H1 (cell line): ENCODE results near the gene LPGAT1. TPM values are rescaled to one million over a fixed set of nuclear protein-coding genes. Genes with fewer than 3 reads are reported as not detected.

Source experiments
- CTCF ChIA-PET: fragments of 300-600 bp; sonication (Branson Sonifier 250); formaldehyde crosslinking; loops from one replicate; lab custom pipeline; 2021; ENCODE audit not compliant: partially characterized antibody; lab: Charles Lee
- POLR2A ChIA-PET: fragments of 300-600 bp; sonication (Branson Sonifier 250); formaldehyde crosslinking; loops from one replicate; lab custom pipeline; 2021; ENCODE audit warnings: inconsistent platforms; ENCODE audit not compliant: partially characterized antibody; lab: Charles Lee
- DNase-seq, 2 experiments: peaks; one replicate each; pipeline versions ENCODE4 v3.0.0 to v3.0.0-alpha.2; 2010 to 2022; ENCODE audit warnings: low spot score in 2 of 2, low read depth in 1 of 2, mixed read lengths in 1 of 2
- FAIRE-seq: peaks from 2 replicates; lab custom pipeline; 2011; peaks lifted over from hg19 to GRCh38; lab: Jason Lieb, UNC
- H2AFZ ChIP-seq: 2 replicates; pipeline ENCODE4 v1.8.1; 2012; ENCODE audit warnings: low read length, inconsistent platforms
- H2AK5ac ChIP-seq: 2 replicates; pipeline ENCODE4 v1.6.1; 2013; ENCODE audit warnings: low read depth, low read length
- H2BK120ac ChIP-seq: replicated peaks from 2 replicates; pipeline ENCODE3; 2013; ENCODE audit warnings: low read depth, low read length, inconsistent platforms
- H2BK12ac ChIP-seq: 2 replicates; pipeline ENCODE4 v1.6.1; 2013; ENCODE audit warnings: low read depth, low read length
- H2BK15ac ChIP-seq: 2 replicates; pipeline ENCODE4 v1.6.1; 2013; ENCODE audit warnings: low read length
- H2BK20ac ChIP-seq: 2 replicates; pipeline ENCODE4 v1.6.1; 2013; ENCODE audit warnings: low read length
- H2BK5ac ChIP-seq: 2 replicates; pipeline ENCODE4 v1.6.1; 2013; ENCODE audit warnings: low read depth, low read length
- H3K14ac ChIP-seq: 2 replicates; pipeline ENCODE4 v1.6.1; 2013; ENCODE audit warnings: inconsistent platforms; ENCODE audit not compliant: insufficient read length
- H3K18ac ChIP-seq: 2 replicates; pipeline ENCODE4 v1.6.1; 2013; ENCODE audit warnings: low read length; ENCODE audit errors: extremely low read depth
- H3K23ac ChIP-seq: 2 replicates; pipeline ENCODE4 v1.6.1; 2013; ENCODE audit warnings: inconsistent platforms; ENCODE audit not compliant: insufficient read length
- H3K23me2 ChIP-seq: 2 replicates; pipeline ENCODE4 v1.6.1; 2013; ENCODE audit warnings: low read depth, low read length
- H3K27ac ChIP-seq: 2 replicates; pipeline ENCODE4 v1.6.1; 2011; ENCODE audit warnings: low read depth, low read length, inconsistent platforms
- H3K27me3 ChIP-seq, 4 experiments: replicated peaks in 1 of 4; 1 replicate in 1 of 4; 2 replicates in 3 of 4; pipeline versions ENCODE4 v1.6.1 to v1.8.1; 2011 to 2013; ENCODE audit warnings: low read length in 3 of 4, mild to moderate bottlenecking in 3 of 4, inconsistent platforms in 2 of 4, mixed read lengths in 2 of 4, moderate library complexity in 1 of 4; ENCODE audit not compliant: control insufficient read depth in 3 of 4, insufficient read depth in 3 of 4; ENCODE audit errors: extremely low read depth in 1 of 4
- H3K36me3 ChIP-seq, 4 experiments: 2 replicates each; pipeline versions ENCODE4 v1.6.1 to v1.8.1; 2011 to 2013; ENCODE audit warnings: mild to moderate bottlenecking in 4 of 4, low read length in 3 of 4, moderate library complexity in 2 of 4, control low read depth in 1 of 4, inconsistent platforms in 1 of 4; ENCODE audit not compliant: insufficient read depth in 4 of 4, control insufficient read depth in 2 of 4
- H3K4ac ChIP-seq: replicated peaks from 2 replicates; pipeline ENCODE3; 2013; ENCODE audit warnings: low read length, low read depth, mixed read lengths, inconsistent platforms; ENCODE audit not compliant: insufficient read length
- H3K4me1 ChIP-seq, 4 experiments: replicated peaks in 1 of 4; 1 replicate in 1 of 4; 2 replicates in 3 of 4; pipeline versions ENCODE4 v1.6.1 to v1.8.1; 2011 to 2013; ENCODE audit warnings: low read length in 3 of 4, inconsistent platforms in 2 of 4, mixed read lengths in 1 of 4; ENCODE audit not compliant: insufficient read depth in 4 of 4, control insufficient read depth in 3 of 4
- H3K4me2 ChIP-seq, 2 experiments: 2 replicates each; pipeline versions ENCODE4 v1.6.1 to v1.8.1; 2011 to 2013; ENCODE audit warnings: low read depth in 2 of 2, low read length in 2 of 2, control low read depth in 1 of 2, inconsistent platforms in 1 of 2, mild to moderate bottlenecking in 1 of 2; ENCODE audit not compliant: insufficient read depth in 1 of 2
- H3K4me3 ChIP-seq, 4 experiments: fragments of 200-600, 300-600 bp in 1 of 4; sonication (generic), shearing (Covaris generic), sonication (Bioruptor Twin) in 1 of 4; 2 replicates each; pipeline versions ENCODE4 v1.5.1 to v1.8.1; 2011 to 2016; ENCODE audit warnings: low read length in 4 of 4, low read depth in 3 of 4, control low read depth in 2 of 4, inconsistent platforms in 2 of 4, mild to moderate bottlenecking in 2 of 4, mixed read lengths in 1 of 4, moderate library complexity in 1 of 4; ENCODE audit not compliant: insufficient read depth in 2 of 4; ENCODE audit errors: extremely low read depth in 1 of 4
- H3K56ac ChIP-seq: replicated peaks from 2 replicates; pipeline ENCODE3; 2013; ENCODE audit warnings: low read depth, mild to moderate bottlenecking, mixed read lengths, low read length, inconsistent platforms; ENCODE audit not compliant: insufficient read length
- H3K79me1 ChIP-seq: 2 replicates; pipeline ENCODE4 v1.6.1; 2013; ENCODE audit warnings: low read depth, low read length, control low read depth
- H3K79me2 ChIP-seq, 2 experiments: 2 replicates each; pipeline versions ENCODE4 v1.6.1 to v1.8.1; 2012 to 2013; ENCODE audit warnings: low read length in 2 of 2, mild to moderate bottlenecking in 2 of 2, inconsistent platforms in 1 of 2; ENCODE audit not compliant: insufficient read depth in 2 of 2, control insufficient read depth in 1 of 2
- H3K9ac ChIP-seq, 4 experiments: replicated peaks in 1 of 4; 1 replicate in 1 of 4; 2 replicates in 3 of 4; pipeline versions ENCODE4 v1.6.1 to v1.8.1; 2011 to 2013; ENCODE audit warnings: low read depth in 3 of 4, low read length in 3 of 4, control low read depth in 2 of 4, mild to moderate bottlenecking in 2 of 4, moderate library complexity in 2 of 4, inconsistent platforms in 1 of 4; ENCODE audit errors: extremely low read depth in 1 of 4
- H3K9me3 ChIP-seq, 2 experiments: 2 replicates each; pipeline versions ENCODE4 v1.6.1 to v1.8.1; 2012 to 2013; ENCODE audit warnings: mild to moderate bottlenecking in 2 of 2, moderate library complexity in 2 of 2, control low read depth in 1 of 2, inconsistent platforms in 1 of 2, low read depth in 1 of 2, low read length in 1 of 2, mixed read lengths in 1 of 2; ENCODE audit not compliant: insufficient read depth in 2 of 2
- H4K20me1 ChIP-seq, 2 experiments: replicated peaks in 1 of 2; 2 replicates each; pipeline versions ENCODE3 to v1.8.1; 2011 to 2013; ENCODE audit warnings: inconsistent platforms in 2 of 2, low read length in 2 of 2, mild to moderate bottlenecking in 1 of 2; ENCODE audit not compliant: insufficient read depth in 2 of 2, control insufficient read depth in 1 of 2
- H4K5ac ChIP-seq: 2 replicates; pipeline ENCODE4 v1.6.1; 2013; ENCODE audit warnings: low read length, low read depth, mixed read lengths, inconsistent platforms; ENCODE audit not compliant: insufficient read length
- H4K8ac ChIP-seq: 2 replicates; pipeline ENCODE4 v1.8.0; 2013; ENCODE audit warnings: mild to moderate bottlenecking, moderate library complexity, low read length, inconsistent platforms; ENCODE audit not compliant: insufficient read depth; ENCODE audit errors: extremely low read depth
- H4K91ac ChIP-seq: replicated peaks from 2 replicates; pipeline ENCODE3; 2013; ENCODE audit warnings: low read length, mixed read lengths, inconsistent platforms; ENCODE audit not compliant: insufficient read length
- CEBPB ChIP-seq: IDR thresholded peaks from 2 replicates; pipeline ENCODE4 v1.6.1; 2012; ENCODE audit warnings: low read depth, low read length
- KDM1A ChIP-seq: fragments of 200-600, 300-600 bp; sonication (generic); IDR thresholded peaks from 2 replicates; pipeline ENCODE4 v1.7.1; 2016; ENCODE audit warnings: mild to moderate bottlenecking, low read length, borderline replicate concordance
- POLR2AphosphoS5 ChIP-seq: IDR thresholded peaks from 2 replicates; pipeline ENCODE4 v1.6.1; 2011; ENCODE audit warnings: low read depth, low read length
- POU5F1 ChIP-seq: IDR thresholded peaks from 2 replicates; pipeline ENCODE4 v1.6.1; 2011; ENCODE audit warnings: low read depth, mild to moderate bottlenecking, low read length, moderate library complexity
- RAD21 ChIP-seq, 2 experiments: IDR thresholded peaks in 1 of 2; conservative IDR thresholded peaks in 1 of 2; 2 replicates each; pipeline ENCODE4 v1.6.1; 2011; ENCODE audit warnings: low read depth in 2 of 2, low read length in 2 of 2, improper control_type of control experiment in 1 of 2, inconsistent platforms in 1 of 2, mild to moderate bottlenecking in 1 of 2, moderate library complexity in 1 of 2
- RBBP5 ChIP-seq: IDR thresholded peaks from 2 replicates; pipeline ENCODE4 v1.7.1; 2012; ENCODE audit warnings: low read depth, mild to moderate bottlenecking, inconsistent platforms, low read length, moderate library complexity, borderline replicate concordance
- SIX5 ChIP-seq: IDR thresholded peaks from 2 replicates; pipeline ENCODE4 v1.6.1; 2011; ENCODE audit warnings: mild to moderate bottlenecking, low read depth, low read length
- WGBS, 2 experiments: shearing (Covaris generic) in 1 of 2; methylation state at CpG; one replicate each; pipeline versions ENCODE4 v1.1.6 to v1.1.7; 2013 to 2015; ENCODE audit warnings: low lambda C conversion rate in 2 of 2, mixed read lengths in 2 of 2, inconsistent platforms in 1 of 2, low coverage in 1 of 2, missing lambda C conversion rate in 1 of 2; ENCODE audit not compliant: insufficient replicate concordance in 2 of 2, insufficient coverage in 1 of 2, insufficient read length in 1 of 2; ENCODE audit errors: extremely low coverage in 1 of 2, missing lambda C conversion rate in 1 of 2; 5-methylcytosine and 5-hydroxymethylcytosine counted together
- polyA plus RNA-seq, 7 experiments: library from polyadenylated mRNA; depleted of rRNA in 3 of 7; stranded (reverse) in 5 of 7; unstranded in 2 of 7; fragments of >200 nt in 5 of 7; fragments of 200-250 nt in 2 of 7; gene quantifications; 1 replicate in 5 of 7; 2 replicates in 1 of 7; 4 replicates in 1 of 7; pipeline versions ENCODE4 v1.2.1 to v1.2.3, GENCODE V29; 2011 to 2013; ENCODE audit warnings: missing spikeins in 2 of 7, mixed read lengths in 2 of 7
- total RNA-seq: library from RNA; stranded (reverse); fragmentation: NEBNext Ultra II Directional; extraction: Animal tissue kit (Norgen Biotek cat#: 25700); gene quantifications from 2 replicates; pipeline ENCODE4 v1.2.1, GENCODE V29; 2021
- TF ChIP-seq, protein P1 (sequence below): IDR thresholded peaks from 2 replicates; pipeline ENCODE4 v1.6.1; 2011; ENCODE audit warnings: low read depth, mild to moderate bottlenecking, low read length; ENCODE audit not compliant: insufficient read depth

The LPGAT1 gene
- total and polyA plus RNA-seq, 2 of the 8 experiments (the other 6 are each of a cell fraction or from before 2014, with no cell fraction given): 2.3 to 13.5 TPM

DNA sequence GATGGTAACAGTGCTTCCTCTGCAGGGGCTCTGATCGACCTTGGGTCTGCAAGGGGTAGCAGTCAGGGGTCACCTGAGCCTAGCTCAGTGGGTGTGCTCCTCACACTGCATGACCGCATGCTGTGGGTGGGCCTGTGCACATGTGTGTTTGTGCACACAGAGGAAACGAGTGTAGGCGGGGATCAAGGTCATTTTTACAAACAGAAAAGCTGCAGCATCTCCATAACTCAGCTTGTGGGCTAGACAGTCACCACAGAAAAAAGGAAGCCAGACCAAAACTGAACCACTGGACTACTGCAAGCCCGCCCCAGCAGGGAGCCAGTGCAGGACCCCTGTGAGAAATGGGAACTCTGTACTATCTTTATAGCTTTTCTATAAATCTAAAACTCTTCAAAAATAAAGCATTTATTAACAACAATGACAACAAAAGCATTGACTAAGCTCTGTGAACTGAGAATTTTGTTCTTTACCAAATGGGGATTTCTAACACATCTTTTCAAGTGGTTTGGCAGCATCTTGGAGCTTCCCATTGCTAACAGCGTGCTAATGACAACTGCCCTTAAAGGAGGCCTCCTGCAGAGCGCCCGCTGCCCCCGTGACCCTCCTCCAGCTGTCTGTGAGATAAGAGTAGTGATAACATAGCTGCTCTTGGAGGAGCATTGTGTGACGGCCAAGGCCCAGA lies 135.3 kb downstream of the LPGAT1 start:
- Histone ChIP-seq H3K4me3 (no peak overlapping the region), H4K20me1 (no peaks in the 10 kb centered on the region), H4K91ac (no peak overlapping the region), H2BK12ac (no peak overlapping the region), H3K23me2 (peaks cover 4% of the 10 kb centered on the region), H2BK5ac (no peak overlapping the region), H3K18ac (no peak overlapping the region), H2BK20ac (no peak overlapping the region), H3K9ac (no peak overlapping the region), H2AFZ (no peak overlapping the region), H3K4me1 (no peaks in the 10 kb centered on the region; a peak in 1 of 7 replicates), H3K79me1 (no peaks in the 10 kb centered on the region), H3K56ac (no peak overlapping the region), H3K27ac (no peak overlapping the region), H3K14ac (no peak overlapping the region), H4K5ac (no peak overlapping the region), H3K4ac (no peak overlapping the region), H2BK15ac (no peak overlapping the region), H2BK120ac (no peak overlapping the region), H3K9me3 (no peaks in the 10 kb centered on the region), H3K79me2 (no peaks in the 10 kb centered on the region), H2AK5ac (no peak overlapping the region), H3K36me3 (no peaks in the 10 kb centered on the region), H3K27me3 (peaks cover 1 to 9% (median 5%) of the 10 kb centered on the region in 4 experiments; a peak in 6 of 7 replicates), H3K23ac (no peak overlapping the region), H3K4me2 (no peak overlapping the region), H4K8ac (no peak overlapping the region)
- DNase-seq: no peak
- TF ChIP-seq SIX5 (no peak), POU5F1 (no peak), CEBPB (no peak), RBBP5 (no peak), POLR2AphosphoS5 (no peak), RAD21 (IDR thresholded peaks at IDR 0.05 in 1 of 2, conservative IDR thresholded peaks at IDR 0.05 in 1 of 2; ENCODE audit: low read depth in 2 of 2, low read length in 2 of 2) (no peak), KDM1A (no peak)
- TF ChIP-seq, protein P1, sequence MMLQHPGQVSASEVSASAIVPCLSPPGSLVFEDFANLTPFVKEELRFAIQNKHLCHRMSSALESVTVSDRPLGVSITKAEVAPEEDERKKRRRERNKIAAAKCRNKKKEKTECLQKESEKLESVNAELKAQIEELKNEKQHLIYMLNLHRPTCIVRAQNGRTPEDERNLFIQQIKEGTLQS: no peak
- ChIA-PET CTCF (interaction anchor here (0.6 to 2.3 kb wide), 9 partner anchors 9 to 359 kb away, joined by 3 to 10 read pairs (median 3); partner anchors contain the start of genes DTL and INTS7), POLR2A (no interaction called here)
- 76% methylated on average over 10 of the region's 10 CpGs; no CpG with 5 or more reads in 1 of the 2 experiments for WGBS, 2 experiments
- no peak for FAIRE-seq
